Head of caudate nucleus (tissue), 42 donors: ENCODE results near the gene FAM98C.
"Not testable (repeated sequence)": the region's sequence is repeated elsewhere in the genome, so short reads cannot be mapped to it uniquely, and the experiment has no call there.

Experiments used
- DNase-seq, 42 donors: peaks; one replicate each; pipeline versions ENCODE4 v3.0.0 to v3.0.0-alpha.2; 2020 to 2021; ENCODE audit warnings: mixed read lengths in 7 of 42
- intact Hi-C: fragments of 100-400 bp; cut with DNase I; formaldehyde crosslinking; loops from one replicate; pipeline ENCODE4 v1.15.0; 2022

The FAM98C gene

DNA sequence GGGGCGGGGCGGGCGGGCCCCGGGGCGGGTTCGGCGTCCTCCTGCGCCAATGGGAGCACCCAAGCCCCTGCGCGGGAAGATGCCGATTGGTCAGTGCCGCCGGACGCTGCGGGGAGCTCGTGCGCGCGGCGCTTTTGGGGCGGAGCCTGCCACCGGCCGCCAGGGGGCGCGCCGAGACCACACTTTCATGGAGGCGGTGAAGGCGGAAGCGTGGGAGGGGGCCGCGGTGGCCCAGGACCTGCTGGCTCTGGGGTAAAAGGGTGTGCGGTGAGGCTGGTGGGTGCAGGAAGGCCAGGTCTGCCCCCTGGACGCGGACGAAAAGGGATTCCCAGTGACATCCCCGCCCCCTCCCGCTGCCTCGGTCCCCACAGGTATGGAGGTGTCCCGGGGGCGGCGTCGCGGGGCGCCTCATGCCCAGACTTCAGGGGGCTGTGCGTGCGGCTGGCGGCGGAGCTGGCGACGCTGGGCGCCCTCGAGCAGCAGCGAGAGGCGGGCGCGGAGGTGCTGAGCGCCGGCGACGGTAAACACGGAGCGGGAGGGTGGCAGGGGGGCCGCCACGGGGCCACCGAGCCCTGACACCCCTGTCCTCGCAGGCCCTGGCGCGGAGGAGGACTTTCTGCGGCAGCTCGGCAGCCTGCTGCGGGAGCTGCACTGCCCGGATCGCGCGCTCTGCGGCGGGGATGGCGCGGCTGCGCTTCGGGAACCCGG, at the start of gene FAM98C:
Gene FAM98C (plus strand): TSS at position 127 of the 708 bp plus-strand sequence. CDS start 61 bp downstream, at position 188.
- intact Hi-C loops = loop anchor here (5.0 kb wide), 1 partner anchor 214 kb away; the partner anchor contains the start of genes EIF3K and MAP4K1

DNA sequence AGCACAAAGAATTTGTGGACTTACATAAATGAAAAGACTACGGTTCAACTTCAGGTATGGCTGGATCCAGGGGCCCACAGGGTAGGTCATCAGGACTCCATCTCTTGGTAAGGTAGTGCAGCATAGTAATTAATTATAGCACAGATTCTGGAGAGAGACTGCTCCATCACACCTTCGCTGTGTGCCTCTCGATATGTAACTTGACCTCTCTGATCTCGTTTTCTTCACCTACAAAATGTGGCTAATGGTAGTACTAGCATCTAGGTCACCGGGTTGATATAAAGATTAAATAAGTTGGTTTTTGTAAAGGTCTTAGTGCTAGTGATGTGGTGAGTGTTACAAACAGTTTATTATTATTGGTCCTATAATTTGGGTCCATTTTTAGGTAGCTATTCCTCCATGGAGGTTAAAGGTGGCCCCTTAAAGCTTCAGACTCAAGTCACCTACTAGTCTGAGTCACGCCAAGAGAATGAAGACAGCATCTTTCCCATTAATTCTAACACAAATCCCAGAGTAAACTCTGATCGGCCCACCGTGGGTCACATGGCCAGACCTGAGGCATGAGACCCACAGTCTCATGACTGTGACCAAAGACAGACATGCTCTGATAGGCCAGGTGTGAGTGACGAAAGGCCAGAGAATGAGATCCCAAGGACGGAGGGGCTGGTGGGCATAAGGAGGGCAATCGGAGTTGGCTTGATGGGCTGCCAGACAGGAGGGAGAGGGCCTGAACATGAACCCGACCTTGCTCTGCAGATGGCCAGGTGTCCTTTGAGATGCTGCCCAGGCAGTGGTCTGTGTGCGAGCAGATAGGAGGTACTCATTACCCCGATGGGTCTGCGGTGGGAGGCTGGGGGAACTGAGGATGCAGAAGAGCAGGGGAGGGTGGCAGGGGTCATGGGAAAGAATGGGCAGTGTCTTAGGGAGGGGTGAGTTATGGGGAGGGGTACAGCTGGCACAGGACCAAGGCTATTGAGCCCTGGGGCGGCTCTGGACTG, 46.9 kb upstream of the FAM98C start:
- intact Hi-C loops = no loop called here
- no peak for DNase-seq

More for the DNA sequence above, at the start of gene FAM98C:
- peak; percentile 92 to 98 (median 97) for DNase-seq

DNA sequence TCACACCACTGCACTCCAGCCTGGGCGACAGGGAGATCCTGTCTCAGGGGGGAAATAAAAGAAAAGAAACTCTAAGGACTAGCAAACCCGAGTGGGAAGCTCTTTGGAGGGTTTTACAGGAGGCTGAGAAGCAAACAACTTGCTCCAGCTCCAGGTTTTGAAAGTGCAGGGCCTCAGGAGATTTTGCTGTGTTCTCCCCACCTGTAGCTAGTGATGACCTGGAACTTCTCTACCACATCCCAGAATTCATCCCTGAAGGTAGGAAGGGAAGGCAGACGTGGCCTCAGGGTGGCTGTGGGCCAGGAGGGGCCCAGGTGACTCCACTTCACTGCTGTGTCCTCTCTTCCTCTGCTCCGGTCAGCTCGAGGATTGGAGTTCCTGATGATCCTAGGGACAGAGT, 44.8 kb upstream of the FAM98C start:
- intact Hi-C loops = no loop called here
- no peak for DNase-seq

DNA sequence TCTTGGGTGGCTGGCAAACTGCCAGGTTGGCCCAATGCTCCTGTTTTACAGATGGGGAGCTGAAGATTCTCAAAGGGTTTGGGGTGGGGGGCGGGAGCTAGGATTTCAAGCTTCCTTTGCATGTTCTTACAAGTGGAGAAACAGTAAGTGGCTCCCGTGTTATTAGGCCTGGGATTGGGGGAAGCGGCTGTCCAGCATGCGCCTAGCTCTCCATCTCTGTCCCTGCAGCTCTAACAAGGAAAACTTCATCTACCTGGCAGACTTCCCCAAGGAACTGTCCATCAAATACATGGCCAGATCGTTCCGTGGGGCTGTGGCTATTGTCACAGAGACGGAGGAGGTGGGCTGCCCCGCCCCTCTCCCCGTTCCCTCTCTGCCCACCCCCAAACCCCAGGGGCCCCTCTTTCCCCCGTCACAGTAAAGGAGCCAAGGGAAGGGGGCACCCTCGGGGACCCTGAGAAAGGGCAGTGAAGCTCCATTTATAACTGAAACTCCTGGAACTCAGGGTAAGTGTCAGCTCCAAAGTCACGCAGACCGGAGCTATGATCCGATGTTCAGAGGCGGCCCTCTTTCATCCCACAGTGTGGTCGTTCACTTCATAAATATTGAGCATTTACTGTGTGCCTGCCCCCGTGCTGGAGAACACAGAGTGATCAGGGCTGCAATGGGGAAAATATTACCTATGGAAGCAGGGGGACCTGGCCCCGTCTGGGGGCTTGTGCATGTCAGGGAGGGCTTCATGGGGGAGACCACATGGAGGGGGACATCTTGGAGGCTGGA, 43.5 kb upstream of the FAM98C start:
- no peak for DNase-seq
- intact Hi-C loops = no loop called here

DNA sequence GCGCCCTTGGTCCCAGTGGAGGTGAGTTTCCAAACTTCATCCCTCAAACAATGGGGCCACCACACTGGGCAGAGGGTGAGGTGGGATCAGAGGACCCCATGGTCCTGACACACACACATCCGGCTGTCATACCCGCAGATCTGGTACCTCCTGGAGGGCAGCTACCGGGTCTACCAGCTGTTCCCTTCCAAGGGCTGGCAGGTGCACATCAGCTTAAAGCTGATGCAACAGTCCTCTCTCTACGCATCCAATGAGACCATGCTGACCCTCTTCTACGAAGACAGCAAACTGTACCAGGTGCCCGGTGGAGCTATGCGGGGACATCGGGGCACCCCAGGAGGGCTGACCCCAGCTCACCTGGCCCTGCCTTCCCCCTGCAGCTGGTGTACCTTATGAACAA, 42.5 kb upstream of the FAM98C start:
- no peak for DNase-seq
- intact Hi-C loops = no loop called here

DNA sequence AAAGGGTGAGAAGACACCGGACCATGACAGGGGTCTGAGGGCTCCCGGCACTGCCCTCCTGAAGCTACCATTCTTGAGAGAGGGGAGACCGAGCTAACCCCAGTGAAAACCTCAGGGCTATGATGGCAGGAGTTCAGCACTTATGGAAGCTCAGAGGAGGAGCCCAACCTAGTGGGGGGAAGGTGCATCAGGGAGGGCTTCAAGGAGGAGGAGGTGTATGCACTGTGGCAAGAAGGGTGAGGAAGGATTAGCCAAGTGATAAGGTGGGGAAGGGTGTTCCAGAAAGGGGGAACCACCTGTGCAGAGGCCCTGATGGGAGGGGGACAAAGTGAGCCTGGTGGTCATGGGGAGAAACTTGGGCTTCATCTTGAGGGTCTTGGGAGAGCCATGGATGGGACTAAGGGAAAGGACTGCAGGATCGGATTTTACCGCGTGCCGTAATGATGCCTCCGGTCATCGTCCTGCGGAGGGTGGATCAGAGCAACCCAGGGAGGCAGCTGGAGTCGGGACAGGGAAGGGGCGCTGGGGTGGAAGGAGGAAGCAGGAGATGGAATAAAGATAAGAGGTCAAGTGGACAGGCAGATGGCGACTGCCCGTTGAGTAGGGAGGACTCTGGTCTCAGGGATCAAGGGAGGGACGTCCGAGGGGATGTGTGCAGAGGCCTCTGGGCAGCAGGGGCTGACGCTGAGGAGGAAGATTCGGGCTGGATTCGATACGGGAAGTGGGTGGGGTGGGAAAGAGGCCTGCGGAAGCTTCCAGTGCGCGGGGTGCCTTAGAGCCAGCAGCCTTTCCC, 41.9 kb upstream of the FAM98C start:
- no peak for DNase-seq
- intact Hi-C loops = no loop called here

DNA sequence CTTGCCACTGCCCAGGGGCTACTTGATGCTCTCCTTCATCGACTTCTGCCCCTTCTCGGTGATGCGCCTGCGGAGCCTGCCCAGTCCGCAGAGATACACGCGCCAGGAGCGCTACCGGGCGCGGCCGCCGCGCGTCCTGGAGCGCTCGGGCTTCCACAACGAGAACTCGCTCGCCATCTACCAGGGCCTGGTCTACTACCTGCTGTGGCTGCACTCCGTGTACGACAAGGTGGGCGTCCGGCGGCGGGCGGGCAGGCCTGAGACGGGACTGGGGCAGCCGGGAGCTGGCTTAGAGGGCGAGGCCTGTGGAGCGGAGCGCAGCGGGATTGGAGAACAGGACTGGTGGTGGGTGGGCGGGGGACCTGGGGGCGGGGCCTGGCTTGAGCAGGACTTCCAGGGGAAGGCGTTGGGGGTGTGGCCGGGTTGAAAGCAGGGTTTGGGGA, 41.2 kb upstream of the FAM98C start:
- intact Hi-C loops = no loop called here
- peak in 41 of 42 donors; percentile 20 to 82 (median 58) for DNase-seq

DNA sequence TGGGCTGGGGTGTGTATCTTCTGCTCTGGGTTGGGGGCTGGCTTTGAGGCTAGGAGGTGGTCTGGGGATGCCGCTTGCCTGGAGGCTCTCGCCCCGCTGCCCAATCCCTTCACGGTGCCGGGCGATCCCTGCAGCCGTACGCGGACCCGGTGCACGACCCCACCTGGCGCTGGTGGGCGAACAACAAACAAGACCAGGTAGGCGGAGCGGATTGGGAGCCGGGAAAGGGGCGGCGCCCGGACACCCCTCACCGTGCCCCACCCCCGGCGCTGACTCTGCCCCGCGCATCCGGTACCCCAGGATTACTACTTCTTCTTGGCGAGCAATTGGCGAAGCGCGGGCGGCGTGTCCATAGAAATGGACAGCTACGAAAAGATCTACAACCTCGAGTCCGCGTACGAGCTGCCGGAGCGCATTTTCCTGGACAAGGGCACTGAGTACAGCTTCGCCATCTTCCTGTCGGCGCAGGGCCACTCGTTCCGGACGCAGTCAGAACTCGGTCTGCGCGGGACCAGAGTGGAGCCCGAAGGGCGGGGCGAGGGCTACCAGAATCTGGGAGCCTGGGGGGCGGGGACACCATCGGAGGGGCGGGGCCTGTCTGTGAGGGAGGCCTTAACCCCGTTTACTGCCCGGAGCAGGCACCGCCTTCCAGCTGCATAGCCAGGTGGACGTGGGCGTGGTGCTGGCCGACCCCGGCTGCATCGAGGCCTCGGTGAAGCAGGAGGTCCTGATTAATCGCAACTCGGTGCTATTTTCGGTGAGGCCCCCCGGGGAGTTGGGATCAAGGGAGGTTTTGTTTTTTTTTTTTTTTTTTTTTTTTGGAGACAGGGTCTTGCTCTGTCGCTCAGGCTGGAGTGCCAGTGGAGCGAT, 40.6 kb upstream of the FAM98C start:
- DNase-seq = peak in 28 of 42 donors; percentile 5 to 56 (median 26)
- intact Hi-C loops = no loop called here

DNA sequence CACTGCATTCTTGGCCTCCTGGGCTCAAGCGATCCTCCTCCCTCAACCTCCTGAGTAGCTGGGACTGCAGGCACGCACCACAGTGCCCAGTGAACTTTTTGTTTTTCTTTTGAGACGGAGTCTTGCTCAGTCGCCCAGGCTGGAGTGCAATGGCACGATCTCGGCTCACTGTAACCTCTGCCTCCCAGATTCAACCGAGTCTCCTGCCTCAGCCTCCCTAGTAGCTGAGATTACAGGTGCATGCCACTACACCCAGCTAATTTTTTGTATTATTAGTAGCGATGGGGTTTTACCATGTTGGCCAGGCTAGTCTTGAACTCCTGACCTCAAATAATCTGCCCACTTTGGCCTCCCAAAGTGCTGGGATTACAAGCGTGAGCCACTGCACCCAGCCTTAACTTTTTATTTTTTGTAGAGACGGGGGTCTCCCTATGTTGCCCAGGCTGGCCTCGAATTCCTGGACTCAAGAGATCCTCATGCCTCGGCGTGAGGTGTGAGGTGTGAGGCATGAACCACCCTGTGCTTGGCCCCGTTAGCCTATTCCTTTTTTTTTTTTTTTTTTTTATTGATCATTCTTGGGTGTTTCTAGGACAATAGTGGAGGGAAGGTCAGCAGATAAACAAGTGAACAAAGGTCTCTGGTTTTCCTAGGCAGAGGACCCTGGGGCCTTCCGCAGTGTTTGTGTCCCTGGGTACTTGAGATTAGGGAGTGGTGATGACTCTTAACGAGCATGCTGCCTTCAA, 39.8 kb upstream of the FAM98C start:
- DNase-seq, intact Hi-C loops: not testable (repeated sequence)

DNA sequence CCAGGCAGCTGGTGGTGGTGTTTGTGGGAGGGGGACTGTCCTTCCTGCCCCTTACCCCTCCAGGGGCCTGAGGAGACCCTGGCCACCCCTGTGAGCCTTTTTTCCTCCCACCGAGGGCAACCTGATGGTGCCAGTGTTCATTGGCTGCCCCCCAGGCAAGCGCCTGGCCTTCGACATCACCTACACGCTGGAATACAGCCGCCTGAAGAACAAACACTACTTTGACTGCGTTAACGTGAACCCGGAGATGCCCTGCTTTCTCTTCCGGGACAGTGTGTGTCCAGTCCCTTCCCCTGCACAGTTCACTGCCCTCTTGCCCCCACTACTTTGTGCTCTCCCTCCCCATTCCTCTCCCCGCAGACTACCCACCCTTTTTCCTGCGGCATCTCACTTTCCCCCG, 35.9 kb upstream of the FAM98C start:
- intact Hi-C loops = no loop called here
- DNase-seq = no peak

DNA sequence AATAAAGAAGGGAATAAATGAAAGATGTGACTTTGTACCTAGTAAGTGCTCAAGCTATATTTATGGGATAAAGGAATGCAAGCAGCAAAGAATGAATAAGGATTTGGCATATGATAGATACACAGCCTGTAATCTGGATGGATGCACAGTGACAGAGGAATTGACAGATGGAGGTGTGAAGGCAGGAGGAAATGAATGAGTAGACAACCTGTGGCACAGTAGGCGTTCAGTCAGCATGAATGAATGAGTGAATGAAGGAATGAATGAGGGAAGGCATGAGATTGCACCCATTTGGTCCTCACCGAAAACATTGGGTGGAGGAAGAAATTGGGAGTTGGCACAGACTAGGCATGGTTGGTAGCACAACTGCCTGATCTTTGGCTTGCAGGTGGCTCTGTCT, 33.3 kb upstream of the FAM98C start:
- intact Hi-C loops = no loop called here
- DNase-seq = no peak

DNA sequence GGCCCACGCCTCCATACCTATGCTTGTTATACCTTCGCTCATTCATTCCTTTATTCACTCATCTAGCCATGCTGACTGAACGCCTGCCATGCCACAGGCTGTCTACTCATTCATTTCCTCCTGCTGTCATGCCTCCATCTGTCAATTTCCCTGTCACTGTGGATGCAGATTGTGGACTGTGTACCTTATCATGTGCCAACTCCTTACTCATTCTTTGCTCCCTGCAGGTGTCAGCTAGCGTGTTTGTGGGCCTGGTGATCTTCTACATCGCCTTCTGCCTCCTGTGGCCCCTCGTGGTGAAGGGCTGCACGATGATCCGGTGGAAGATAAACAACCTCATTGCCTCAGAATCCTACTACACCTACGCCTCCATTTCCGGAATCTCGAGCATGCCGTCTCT, 32.6 kb upstream of the FAM98C start:
- intact Hi-C loops = no loop called here
- no peak for DNase-seq

DNA sequence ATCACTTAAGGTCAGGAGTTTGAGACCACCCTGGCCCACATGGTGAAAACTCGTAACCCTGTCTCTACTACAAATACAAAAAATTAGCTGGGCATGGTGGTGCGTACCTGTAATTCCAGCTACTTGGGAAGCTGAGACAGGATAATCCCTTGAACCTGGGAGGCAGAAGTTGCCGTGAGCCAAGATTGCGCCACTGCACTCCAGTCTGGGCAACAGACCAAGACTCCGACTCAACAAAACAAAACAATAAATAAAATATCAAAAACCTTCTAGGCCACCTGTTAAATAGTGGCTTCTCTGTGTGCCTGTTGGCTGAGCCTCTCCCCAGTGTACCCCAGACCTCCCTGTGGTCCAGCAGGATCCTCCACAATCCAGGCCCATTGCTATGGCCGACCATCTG, 31.8 kb upstream of the FAM98C start:
- intact Hi-C loops = no loop called here
- DNase-seq = no peak

DNA sequence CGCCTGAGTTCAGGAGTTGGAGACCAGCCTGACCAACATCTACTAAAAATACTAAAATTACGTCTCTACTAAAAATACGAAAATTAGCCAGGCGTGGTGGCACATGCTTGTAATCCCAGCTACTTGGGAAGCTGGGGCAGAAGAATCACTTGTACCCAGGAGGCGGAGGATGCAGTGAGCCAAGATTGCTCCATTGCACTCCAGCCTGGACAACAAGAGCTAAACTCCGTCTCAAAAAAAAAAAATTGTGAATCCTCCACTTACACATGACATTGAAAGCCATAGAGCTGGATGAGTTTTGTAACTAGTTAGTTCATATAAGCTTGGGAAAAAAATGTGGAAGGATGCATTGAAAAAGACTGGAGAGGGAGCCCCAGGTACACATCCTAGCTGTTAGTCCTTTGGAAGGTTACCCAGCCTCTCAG, 29.0 kb upstream of the FAM98C start:
- intact Hi-C loops = loop anchor here (1.0 kb wide), 1 partner anchor 38 kb away; no protein-coding TSS in a partner anchor

DNA sequence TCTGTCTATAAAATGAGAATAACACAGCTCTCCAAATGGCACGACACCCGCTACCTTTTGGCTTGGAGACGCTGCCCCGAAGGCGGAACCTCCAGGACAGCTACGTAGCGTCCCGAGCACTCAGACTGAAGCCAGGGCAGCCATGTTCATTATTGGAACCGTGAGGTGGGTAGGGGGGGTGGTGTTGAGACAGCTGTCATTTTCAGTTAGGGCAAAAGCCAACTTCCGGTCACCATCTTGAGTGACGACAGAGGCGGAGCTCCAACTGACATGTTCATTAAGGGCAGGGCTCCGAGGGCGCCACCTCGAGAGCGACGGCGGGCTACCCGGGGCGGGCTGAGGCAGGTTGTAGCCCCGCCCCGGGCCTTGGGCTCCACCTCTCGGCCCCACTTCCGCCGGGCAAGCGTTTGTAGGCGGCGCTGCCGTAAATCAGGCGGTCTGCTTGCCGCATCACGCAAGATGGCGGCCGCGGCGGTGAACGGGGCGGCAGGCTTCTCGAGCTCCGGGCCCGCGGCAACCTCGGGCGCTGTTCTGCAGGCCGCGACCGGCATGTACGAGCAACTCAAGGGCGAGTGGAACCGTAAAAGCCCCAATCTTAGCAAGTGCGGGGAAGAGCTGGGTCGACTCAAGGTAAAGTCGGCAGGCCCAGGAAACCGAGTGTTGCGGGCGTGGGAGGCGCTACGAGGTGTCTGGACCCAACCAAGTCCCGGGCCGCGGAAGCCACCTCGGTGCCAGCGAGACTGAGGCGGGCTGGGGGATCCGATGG, 28.4 kb upstream of the FAM98C start, which contains the start of gene PSMD8:
Gene PSMD8 (plus strand): TSS at position 240 of the 766 bp plus-strand sequence. CDS start 31 bp downstream, at position 271.
- intact Hi-C loops = loop anchor here (1.0 kb wide), 1 partner anchor 38 kb away; no protein-coding TSS in a partner anchor

More for the DNA sequence above, 29.0 kb upstream of the FAM98C start:
- DNase-seq = peak in 3 of 42 donors; percentile 9 to 18 (median 9)

DNA sequence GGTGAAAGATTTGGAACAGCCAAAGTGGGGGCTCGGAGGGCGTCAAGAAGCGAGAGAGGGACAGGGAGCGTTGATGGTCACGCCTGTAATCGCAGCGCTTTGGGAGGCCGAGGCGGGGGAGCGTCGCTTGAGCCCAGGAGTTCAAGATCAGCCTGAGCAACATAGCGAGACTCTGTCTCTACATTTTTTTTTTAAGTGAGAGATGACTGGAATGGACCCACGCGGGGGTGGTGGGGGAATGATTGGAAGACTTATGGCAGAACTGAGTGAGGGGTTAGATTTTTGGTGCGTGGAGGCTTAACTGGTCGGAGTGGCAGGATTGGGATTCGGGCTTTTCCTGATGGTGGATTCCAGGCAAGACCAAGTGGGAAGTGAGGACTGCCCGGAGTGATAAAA, 27.8 kb upstream of the FAM98C start:
- intact Hi-C loops = no loop called here

More for the DNA sequence above, 28.4 kb upstream of the FAM98C start, which contains the start of gene PSMD8:
- peak; percentile 99 to 100 (median 100) for DNase-seq

More for the DNA sequence above, 27.8 kb upstream of the FAM98C start:
- peak in 1 of 42 donors; percentile 21 for DNase-seq
